DMS153 (cell line): Measurements from ENCODE around the gene SPRYD4.
"Not testable (repeated sequence)": the region's sequence is repeated elsewhere in the genome, so short reads cannot be mapped to it uniquely, and the experiment has no call there.

Experiments
- DNase-seq: peaks from one replicate; lab custom pipeline; 2025; lab: John Stamatoyannopoulos, UW

SPRYD4 gene

DNA sequence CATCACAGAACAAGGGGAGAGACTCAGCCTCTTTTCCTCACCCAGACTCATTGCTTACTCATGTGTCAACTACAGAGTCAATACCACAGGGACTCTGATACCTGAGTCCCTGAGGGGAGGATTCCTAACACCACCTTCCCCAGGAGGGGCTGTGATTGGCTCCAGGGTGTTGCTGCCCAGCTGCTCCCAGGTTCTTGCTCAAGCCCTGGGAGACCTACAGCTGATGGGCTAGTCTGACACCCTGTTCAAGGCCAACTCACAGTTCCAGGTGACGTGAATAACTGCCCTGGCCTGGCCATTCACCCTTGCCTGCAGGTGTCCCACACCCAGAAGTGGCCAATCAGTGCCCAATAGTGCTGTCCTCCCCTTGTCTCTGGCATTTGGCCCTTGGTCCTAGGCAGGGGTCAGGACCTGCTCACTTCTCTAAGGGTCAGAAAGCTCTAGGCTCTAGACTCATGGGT, 8.6 kb downstream of the SPRYD4 start:
- DNase-seq, result no peak

DNA sequence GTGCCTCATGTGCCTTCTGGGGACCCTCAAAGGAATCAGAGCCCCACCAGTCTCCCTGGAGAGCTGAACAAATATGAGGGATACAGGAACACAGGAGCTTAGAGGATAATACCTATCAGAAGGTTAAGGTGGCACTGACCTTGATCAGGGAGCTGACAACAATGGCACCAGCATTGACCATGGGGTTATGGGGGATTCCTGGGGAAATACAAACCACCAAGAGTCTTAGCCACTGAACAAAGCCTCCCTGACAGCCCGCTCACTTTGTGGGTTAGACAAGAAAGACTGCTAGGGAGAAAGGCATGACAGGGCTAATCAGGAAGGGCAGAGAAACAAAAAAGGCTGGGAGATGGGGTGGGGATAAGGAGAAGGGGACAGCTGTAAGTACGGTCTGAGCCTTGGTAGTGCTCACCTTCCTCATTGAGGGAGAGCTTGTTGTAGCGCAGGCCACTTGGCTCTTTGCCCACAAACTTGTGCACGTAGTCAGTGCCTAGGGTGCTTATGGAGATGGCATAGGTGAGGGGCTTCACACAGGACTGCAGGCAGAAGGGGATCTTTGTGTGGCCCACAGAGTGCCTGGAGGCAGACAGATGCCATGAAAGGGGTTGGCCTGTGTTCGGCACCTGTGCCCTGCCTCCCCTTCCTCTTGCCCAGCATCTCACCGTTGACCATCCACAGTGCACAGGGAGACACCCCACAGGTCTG, 9.3 kb downstream of the SPRYD4 start:
- no peak for DNase-seq

DNA sequence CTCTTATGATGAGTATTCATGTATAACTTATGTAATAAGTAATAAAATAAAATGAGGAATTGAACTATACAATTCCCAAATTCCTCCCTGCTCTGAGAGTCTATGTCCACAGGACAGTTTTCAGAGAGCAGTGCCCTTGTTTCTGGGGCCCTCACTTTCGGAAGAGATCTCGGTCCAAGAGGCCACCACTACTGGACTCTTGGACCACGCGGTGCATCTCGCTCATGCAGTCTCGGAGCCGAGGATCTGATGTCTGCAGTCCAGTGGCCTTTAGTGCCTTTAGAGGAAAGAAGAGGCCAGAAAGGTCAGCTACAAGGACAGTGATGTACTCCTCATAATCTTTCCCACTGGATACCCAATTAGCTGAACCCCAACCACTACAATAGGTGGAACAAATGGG, 11.2 kb downstream of the SPRYD4 start:
- no peak for DNase-seq

DNA sequence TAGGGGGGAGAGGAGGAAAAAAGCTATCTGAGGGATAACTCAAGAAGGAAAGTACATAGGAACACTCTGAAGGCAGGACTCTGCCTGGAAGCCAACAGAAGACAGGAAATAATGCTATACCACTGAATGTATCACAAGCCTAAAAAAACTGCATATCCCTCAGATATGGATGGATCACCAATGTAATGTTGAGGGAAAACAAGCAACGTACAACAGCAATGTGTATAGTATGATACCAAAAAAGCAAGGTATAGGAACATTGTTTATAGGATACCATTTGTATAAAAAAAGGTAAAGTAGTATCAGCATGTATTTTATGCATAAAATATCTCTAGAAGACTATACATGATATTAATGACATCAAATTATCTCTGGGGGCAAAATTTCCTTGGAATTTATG, 16.2 kb downstream of the SPRYD4 start:
- DNase-seq, result no peak

DNA sequence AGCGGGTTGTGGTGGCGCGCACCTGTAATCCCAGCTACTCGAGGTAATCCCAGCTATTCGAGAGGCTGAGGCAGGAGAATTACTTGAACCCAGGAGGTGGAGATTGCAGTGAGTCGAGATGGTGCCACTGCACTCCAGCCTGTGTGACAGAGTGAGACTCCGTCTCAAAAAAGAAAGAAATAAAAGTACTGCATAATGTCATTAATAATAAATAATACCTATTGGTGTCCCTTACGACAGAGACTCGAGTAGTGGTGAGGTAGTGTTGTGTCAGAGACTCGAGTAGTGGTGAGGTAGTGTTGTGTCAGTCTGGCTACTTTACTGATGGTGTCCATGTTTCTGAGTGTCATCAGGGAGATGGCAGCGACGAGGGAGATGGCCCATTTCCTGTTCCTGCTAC, 18.3 kb downstream of the SPRYD4 start:
- DNase-seq, result no peak

DNA sequence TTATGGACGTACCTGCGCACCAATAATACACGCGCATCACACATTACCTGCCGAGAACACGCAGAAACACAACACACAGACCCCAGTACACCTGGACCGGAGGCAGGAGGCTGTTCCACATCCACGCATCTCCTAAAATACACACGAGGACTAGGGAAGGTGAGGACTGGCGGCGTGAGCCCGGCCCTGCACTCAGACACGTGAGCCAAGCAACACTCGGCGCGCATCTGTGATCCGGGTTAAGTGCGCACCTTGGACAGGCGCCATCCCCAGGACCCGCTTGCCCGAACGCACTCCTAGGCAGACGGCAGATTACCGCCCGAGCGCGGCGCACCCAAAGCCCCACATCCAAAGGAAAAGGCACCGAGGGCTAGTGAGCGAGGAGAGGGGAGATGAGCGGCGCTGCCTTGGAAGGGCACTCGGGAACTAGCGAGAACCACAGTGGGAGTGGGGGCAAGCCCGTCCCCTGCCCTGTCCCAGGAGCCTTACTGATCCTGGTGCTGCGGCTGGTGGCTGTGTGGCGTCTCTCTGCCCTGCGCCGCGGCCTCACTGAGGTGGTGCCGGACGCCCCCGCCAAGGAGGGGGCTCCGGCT, 19.2 kb downstream of the SPRYD4 start:
- DNase-seq, result no peak

DNA sequence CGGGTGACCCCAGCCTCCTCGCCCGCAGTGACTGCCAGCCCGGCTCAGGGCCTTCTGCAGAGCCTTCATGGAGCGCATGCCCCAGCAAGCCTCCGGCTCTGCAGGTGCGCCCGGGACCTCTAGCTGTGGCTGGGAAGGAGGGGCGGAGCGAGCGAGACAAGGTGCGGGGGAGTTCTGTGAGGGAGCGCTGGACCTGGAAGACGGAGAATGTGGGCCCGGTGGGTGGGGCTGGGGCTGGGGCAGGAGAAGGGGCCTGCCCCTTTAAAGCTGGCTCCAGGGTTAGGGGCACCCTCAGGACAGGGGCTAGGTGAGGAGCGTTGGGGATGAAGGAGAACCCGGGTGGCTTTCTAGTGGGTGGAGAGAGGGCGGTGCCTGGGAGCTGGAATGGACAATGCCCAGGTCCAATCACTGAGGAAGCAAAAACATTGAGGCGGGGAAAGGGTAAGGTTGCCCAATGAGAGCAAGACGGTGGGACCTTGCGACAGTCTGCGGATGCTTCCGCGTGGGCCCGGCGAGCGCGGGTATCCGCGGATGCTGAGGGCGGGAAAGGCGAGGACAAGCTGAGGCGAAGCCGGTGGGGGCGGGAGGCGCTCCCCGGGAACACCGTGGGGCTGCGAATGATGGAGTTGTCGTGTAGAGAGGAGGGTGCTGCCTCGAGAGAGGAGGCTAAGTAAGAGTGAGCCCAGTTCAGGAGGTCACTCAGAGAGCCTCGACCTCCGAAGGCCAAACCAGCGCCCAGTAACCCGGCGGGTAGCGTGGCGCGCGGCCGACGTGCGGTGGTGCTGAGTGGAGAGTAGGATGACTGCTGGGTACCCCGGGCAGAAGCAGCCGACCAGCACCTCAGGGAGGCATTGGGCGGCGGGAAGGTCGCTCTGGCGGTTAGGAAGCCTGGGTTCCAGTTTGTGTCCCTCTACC, 19.9 kb downstream of the SPRYD4 start, which contains the start of gene GLS2:
TSS of gene GLS2 (minus strand) at position 121 of the 915 bp plus-strand sequence. CDS start at position 78, 43 bp downstream.
- DNase-seq, result peak; percentile 93

DNA sequence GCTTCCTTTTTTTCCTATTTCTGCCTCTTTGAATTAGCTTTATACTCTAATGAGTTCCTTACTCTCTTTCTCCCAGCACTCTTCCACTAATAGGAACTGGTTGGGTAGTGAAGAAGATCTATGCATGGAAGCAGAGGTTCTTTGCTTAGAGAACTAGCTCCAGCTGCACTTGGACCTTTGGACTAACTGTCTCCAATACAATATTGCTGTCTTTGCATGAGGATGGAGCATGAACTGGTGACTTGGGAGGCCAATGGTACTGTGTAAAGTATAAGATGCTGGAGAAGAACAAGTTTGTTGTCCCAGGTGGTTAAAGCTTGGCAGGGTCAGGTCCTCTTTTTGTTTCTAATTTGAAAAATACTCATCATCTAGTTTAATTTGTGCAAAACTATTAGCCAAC, 22.0 kb downstream of the SPRYD4 start:
- no peak for DNase-seq

DNA sequence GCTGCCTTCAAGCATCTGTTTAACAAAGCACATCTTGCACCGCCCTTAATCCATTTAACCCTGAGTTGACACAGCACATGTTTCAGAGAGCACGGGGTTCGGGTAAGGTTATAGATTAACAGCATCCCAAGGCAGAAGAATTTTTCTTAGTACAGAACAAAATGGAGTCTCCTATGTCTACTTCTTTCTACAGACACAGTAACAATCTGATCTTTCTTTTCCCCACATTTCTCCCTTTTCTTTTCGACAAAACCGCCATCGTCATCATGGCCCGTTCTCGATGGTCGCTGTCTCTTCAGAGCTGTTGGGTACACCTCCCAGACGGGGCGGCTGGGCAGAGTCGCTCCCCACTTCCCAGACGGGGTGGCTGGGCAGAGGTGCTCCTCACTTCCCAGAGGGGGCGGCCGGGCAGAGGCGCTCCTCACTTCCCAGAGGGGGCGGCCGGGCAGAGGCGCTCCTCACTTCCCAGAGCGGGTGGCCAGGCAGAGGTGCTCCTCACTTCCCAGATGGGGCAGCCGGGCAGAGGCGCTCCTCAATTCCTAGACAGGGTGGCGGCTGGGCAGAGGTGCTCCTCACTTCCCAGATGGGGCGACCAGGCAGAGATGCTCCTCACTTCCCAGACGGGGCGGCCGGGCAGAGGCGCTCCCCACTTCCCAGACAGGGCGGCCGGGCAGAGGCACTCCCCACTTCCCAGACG, 25.2 kb downstream of the SPRYD4 start:
- not testable (repeated sequence) for DNase-seq

DNA sequence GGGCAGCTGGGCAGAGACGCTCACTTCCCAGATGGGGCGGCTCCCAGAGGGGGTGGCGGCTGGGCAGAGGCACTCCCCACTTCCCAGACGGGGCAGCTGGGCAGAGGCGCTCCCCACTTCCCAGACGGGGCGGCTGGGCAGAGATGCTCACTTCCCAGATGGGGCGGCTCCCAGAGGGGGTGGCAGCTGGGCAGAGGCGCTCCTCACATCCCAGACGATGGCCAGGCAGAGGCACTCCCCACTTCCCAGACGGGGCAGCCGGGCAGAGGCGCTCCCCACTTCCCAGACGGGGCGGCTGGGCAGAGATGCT, 25.7 kb downstream of the SPRYD4 start:
- DNase-seq, result not testable (repeated sequence)

DNA sequence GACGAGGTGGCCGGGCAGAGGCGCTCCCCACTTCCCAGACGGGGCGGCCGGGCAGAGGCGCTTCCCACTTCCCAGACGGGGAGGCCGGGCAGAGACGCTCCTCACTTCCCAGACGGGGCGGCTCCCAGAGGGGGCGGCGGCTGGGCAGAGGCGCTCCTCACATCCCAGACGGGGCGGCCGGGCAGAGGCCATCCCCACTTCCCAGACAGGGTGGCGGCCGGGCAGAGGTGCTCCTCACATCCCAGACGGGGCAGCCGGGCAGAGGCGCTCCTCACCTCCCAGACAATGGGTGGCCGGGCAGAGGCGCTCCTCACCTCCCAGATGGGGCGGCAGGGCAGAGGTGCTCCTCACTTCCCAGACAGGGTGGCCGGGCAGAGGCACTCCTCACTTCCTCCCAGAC, 26.1 kb downstream of the SPRYD4 start:
- not testable (repeated sequence) for DNase-seq

DNA sequence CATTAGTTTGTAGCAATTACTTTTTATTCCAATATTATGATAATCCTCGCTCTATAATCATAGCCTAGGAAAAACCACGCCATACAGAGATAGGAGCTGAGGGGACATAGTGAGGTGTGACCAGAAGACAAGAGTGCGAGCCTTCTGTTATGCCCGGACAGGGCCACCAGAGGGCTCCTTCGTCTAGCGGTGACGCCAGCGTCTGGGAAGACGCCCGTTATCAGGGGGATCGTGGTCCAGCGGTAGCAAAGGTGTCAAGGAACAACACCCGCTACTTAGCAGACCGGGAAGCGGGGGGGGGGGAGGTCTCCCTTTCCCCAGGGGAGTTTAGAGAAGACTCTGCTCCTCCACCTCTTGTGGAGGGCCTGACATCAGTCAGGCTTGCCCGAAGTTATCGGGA, 28.3 kb downstream of the SPRYD4 start:
- DNase-seq, result not testable (repeated sequence)

DNA sequence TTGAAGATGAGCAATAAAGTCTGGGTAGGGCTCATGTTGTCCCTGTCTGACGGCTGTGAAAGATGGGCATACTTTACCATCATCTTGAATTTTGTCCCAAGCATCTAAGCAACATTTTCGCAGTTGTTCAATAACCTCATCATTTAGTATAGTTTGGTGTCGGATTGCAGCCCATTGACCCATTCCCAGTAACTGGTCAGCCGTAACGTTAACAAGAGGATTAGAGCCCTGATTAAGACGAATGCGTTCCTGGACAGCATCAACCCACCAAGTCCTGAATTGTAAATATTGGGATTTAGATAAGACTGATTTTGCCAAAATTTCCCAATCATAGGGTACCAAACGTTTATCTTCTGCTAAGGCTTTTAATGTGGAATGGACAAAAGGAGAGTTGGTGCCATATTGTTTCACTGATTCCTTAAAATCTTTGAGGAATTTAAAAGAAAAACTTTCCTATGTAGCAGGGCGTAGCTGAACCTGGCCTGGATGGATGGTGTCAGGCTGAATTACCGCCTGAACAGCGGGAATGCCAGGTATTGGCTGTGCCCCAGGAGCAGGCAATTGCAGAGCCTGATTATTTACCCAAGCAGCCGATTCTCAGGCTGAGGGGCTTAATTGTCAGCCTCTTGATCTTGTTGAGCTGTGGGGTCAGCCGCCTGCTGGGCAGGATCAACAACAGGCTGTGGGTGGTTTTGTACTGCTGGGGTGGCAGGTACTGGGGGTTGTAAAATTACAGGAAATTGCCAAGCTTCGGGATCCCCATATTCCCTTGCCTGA, 29.9 kb downstream of the SPRYD4 start:
- DNase-seq, result not testable (repeated sequence)

DNA sequence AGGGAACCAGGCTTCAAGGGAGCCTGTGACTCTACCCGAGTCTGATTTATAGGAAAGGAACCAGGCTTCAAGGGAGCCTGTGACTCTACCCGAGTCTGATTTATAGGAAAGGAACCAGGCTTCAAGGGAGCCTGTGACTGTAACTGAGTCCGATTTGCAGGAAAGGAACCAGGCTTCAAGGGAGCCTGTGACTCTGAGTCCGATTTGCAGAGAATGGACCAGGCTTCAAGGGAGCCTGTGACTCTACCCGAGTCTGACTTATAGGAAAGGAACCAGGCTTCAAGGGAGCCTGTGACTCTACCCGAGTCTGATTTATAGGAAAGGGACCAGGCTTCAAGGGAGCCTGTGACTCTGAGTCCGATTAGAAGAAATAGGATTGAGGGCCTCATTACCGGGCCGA, 31.1 kb downstream of the SPRYD4 start:
- DNase-seq, result not testable (repeated sequence)

DNA sequence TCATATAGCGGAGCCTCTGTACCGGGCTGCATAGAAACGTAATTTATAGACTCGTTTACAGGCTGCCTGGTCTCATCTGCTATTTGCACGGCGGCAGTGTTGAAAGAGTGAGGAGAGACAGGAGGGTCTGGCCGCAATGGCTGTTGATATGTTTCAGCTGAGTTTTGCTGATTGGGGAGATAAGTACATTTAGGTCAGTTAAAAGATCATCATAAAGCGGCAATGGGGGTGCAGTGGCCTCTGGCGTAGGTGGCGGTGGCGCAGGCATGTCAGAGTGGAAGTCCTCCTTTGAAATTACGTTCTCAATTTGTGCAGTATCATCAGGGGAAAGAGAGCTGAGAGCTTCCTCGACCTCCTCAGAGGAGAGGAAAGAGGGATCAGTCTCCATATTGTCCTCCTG, 31.5 kb downstream of the SPRYD4 start:
- not testable (repeated sequence) for DNase-seq

DNA sequence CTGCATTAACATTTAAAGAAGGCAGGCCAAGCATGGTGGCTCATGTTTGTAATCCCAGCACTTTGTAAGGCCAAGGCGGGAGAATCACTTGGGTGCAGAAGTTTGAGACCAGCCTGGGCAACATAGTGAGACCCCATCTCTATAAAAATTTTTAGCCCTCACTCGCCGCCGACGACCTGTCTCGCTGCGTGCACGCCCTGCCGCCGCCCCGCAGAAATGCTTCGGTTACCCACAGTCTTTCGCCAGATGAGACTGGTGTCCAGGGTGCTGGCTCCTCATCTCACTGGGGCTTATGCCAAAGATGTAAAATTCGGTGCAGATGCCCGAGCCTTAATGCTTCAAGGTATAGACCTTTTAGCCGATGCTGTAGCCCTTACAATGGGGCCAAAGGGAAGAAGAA, 42.4 kb downstream of the SPRYD4 start:
- no peak for DNase-seq

DNA sequence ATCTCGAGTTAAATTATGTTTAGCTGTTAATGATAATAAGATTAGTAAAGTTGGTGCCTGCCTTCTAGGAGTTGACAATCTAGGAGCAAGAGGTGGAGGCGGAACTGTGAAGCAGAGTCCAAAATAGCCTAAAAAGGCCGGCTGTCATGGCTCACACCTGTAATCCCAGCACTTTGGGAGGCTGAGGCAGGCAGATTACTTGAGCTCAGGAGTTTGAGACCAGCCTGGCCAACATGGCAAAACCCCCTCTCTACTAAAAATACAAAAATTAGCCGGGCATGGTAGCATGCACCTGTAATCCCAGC, 45.6 kb downstream of the SPRYD4 start:
- not testable (repeated sequence) for DNase-seq

DNA sequence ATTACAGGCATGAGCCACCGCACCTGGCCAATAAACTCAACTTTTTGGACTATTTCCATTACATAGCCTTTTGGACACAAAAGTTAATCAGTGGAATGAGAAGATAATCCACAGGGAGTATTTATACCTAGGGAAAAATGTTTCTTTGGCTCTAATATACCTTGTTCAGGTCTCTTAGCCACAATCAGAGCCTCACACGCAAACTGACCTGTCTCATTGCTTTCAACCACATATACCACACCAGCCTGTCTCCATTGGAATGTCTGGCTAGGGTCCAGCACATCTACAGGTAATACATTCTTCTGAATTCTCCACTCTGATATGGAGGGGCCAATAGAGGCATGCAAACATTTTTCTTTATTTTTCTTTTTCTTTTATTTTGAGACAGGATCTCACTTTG, 49.5 kb downstream of the SPRYD4 start:
- no peak for DNase-seq

DNA sequence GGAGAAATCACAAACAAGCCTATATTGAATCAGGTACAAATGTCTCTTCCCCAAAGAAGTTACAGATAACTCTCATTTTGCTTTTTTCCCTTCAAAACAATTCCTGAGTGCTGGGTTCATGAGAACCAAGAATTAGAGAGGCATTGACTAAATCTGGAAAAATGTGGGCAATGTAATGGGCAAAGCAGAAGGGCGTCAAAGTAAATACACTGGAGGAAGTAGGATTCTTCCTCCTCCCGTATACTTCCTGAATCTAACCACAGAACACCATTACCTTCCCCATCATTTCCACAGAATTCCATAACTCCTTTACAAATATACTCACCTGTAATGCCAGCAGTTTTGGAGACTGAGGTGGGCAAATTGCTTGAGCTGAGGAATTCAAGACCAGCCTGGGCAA, 50.2 kb downstream of the SPRYD4 start:
- DNase-seq, result no peak

DNA sequence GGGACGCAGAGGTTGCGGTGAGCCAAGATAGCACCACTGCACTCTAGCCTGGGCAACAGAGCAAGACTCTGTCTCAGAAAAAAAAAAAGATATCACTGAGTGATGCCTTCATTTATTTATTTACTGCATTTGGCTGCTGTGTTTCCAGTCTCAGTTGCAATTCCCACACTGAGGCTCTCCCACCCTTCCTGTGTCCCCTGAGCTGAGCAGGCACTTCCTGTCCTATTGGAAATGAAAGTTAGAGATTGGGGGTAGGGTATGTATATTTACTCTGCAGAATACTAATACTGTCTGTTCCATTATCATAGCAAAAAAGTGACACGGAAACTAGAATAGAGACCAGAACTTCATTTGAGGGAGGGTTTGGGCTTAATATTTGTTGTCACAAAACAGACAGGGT, 51.7 kb downstream of the SPRYD4 start:
- no peak for DNase-seq

DNA sequence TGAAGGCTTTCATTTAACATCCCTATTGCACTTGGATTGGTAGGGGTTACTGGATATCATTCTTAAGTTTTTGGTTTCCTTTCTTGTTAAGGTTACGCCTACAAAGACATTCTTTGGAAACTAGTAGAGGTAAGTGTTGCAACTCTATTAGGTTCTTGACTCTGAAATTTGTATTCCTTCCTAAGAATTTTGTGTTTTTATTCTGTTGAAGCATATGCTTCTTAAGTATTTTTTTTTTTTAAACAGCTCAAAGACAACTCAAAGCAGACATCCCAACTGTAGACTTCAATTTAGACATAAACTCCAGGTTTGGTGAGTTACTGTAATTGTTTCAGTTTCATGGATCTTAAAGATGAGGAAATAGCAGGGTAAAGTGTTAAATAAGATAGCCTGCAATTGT, 52.1 kb downstream of the SPRYD4 start:
- no peak for DNase-seq

DNA sequence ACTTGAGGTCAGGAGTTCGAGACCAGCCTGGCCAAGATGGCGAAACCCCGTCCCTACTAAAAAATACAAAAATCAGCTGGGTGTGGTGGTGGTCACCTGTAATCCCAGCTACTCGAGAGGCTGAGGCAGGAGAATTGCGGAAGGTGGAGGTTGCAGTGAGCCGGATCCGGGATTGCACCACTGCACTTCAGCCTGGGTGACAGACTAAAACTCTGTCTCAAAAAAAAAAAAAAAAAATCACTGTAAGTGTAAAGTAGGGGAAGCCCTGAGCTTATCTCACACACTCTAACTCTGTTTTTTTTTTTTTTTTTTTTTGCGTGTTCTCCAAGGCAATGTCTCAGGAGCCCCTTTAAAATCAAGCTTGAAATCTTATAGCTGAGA, 52.8 kb downstream of the SPRYD4 start:
- no peak for DNase-seq
